Neural cell (in vitro differentiated cells): Measurements from ENCODE around the gene ATP11B.

Experiments
- CTCF ChIP-seq: fragments of 450-650 bp; IDR thresholded peaks from 2 replicates; pipeline ENCODE4 v1.5.1; 2014; ENCODE audit warnings: antibody characterized with exemption, mild to moderate bottlenecking, moderate library complexity; ENCODE audit not compliant: poor library complexity, severe bottlenecking
- EP300 ChIP-seq: fragments of 450-650 bp; conservative IDR thresholded peaks from 2 replicates; pipeline ENCODE4 v1.6.1; 2014; ENCODE audit warnings: antibody characterized with exemption, mild to moderate bottlenecking, moderate library complexity; ENCODE audit not compliant: poor library complexity, severe bottlenecking
- EZH2 ChIP-seq: fragments of 200-600, 300-800 bp; shearing (Covaris generic), sonication (generic); IDR thresholded peaks from 2 replicates; pipeline ENCODE4 v1.6.1; 2014; ENCODE audit warnings: antibody characterized with exemption, low read length, borderline replicate concordance, mild to moderate bottlenecking; ENCODE audit not compliant: insufficient read depth, poor library complexity, severe bottlenecking
- MXI1 ChIP-seq: fragments of 450-650 bp; conservative IDR thresholded peaks from 2 replicates; pipeline ENCODE4 v1.6.1; 2014; ENCODE audit warnings: antibody characterized with exemption, mild to moderate bottlenecking; ENCODE audit not compliant: poor library complexity, severe bottlenecking
- POLR2AphosphoS5 ChIP-seq: IDR thresholded peaks from 2 replicates; pipeline ENCODE4 v1.6.1; 2012
- RAD21 ChIP-seq: fragments of 450-650 bp; conservative IDR thresholded peaks from 2 replicates; pipeline ENCODE4 v1.6.1; 2014; ENCODE audit warnings: antibody characterized with exemption, mild to moderate bottlenecking, moderate library complexity
- REST ChIP-seq: IDR thresholded peaks from 2 replicates; pipeline ENCODE4 v1.6.1; 2012; ENCODE audit warnings: borderline replicate concordance
- SMC3 ChIP-seq: fragments of 450-650 bp; conservative IDR thresholded peaks from 2 replicates; pipeline ENCODE4 v1.6.1; 2014; ENCODE audit warnings: antibody characterized with exemption, mild to moderate bottlenecking, moderate library complexity; ENCODE audit not compliant: poor library complexity
- TAF1 ChIP-seq: IDR thresholded peaks from 2 replicates; pipeline ENCODE4 v1.6.1; 2012; ENCODE audit warnings: low read depth

- TF ChIP-seq CTCF (no peak), REST (no peak), POLR2AphosphoS5 (no peak), SMC3 (no peak), EP300 (no peak), EZH2 (no peak), RAD21 (no peak), TAF1 (no peak), MXI1 (no peak)
Measured at GRCh38 chr3:182794455-182795388, 1.4 kb downstream of the ATP11B start.
